HG02642 (cell line): ENCODE results near the gene CD3D.
A peak's percentile ranks its signal among the peaks of the same experiment; 100 is the strongest.

ENCODE experiments used
- ATAC-seq: cut with Tn5 transposase; IDR thresholded peaks from one replicate; pipeline ENCODE4 v1.9.1; 2021; ENCODE audit warnings: mild to moderate bottlenecking; ENCODE audit not compliant: unreplicated experiment, poor library complexity

Gene CD3D

GRCh38 chr11:118342503-118343161 lies at the start of gene CD3D:
Gene CD3D, minus strand, starts transcription at chr11:118342705. Its CDS starts 98 bp downstream, at chr11:118342607.
- ATAC-seq, result no peak

GRCh38 chr11:118383657-118384056 lies 41.2 kb upstream of the CD3D start:
- ATAC-seq, result no peak

GRCh38 chr11:118382954-118383353 lies 40.4 kb upstream of the CD3D start:
- ATAC-seq, result no peak

- no peak for ATAC-seq
Observed at GRCh38 chr11:118380571-118380970, 38.1 kb upstream of the CD3D start.

GRCh38 chr11:118379497-118379896 lies 37.0 kb upstream of the CD3D start:
- no peak for ATAC-seq

- ATAC-seq, result no peak
Observed at GRCh38 chr11:118375978-118376377, 33.5 kb upstream of the CD3D start.

- ATAC-seq, result no peak
Observed at GRCh38 chr11:118374729-118375128, 32.2 kb upstream of the CD3D start.

- no peak for ATAC-seq
Observed at GRCh38 chr11:118373871-118374270, 31.4 kb upstream of the CD3D start.

GRCh38 chr11:118373263-118373662 lies 30.8 kb upstream of the CD3D start:
- ATAC-seq, result no peak

- ATAC-seq, result no peak
Observed at GRCh38 chr11:118370774-118371173, 28.3 kb upstream of the CD3D start.

- ATAC-seq, result no peak
Observed at GRCh38 chr11:118366287-118366686, 23.8 kb upstream of the CD3D start.

- no peak for ATAC-seq
Observed at GRCh38 chr11:118364956-118365615, 22.6 kb upstream of the CD3D start.

GRCh38 chr11:118359295-118359958 lies 16.9 kb upstream of the CD3D start, which contains the start of gene UBE4A:
Gene UBE4A, plus strand, starts transcription at chr11:118359600. Its CDS starts 5,481 bp downstream, at chr11:118365081.
- ATAC-seq, result peak; percentile 95

- no peak for ATAC-seq
Observed at GRCh38 chr11:118358071-118358470, 15.6 kb upstream of the CD3D start.

GRCh38 chr11:118353084-118353710 lies 10.7 kb upstream of the CD3D start:
- ATAC-seq, result no peak

- ATAC-seq, result no peak
Observed at GRCh38 chr11:118349475-118349874, 7.0 kb upstream of the CD3D start.

GRCh38 chr11:118343981-118344515 lies 1.5 kb upstream of the CD3D start, which contains the start of gene CD3G:
Gene CD3G, plus strand, starts transcription at chr11:118344344. Its CDS starts 80 bp downstream, at chr11:118344424.
- no peak for ATAC-seq

GRCh38 chr11:118343248-118343647 lies 743 bp upstream of the CD3D start:
- ATAC-seq, result no peak

GRCh38 chr11:118341815-118342489 lies 553 bp downstream of the CD3D start:
- ATAC-seq, result no peak

GRCh38 chr11:118341261-118341660 lies 1.2 kb downstream of the CD3D start:
- no peak for ATAC-seq
